NCI-H187 treated with DMSO at 0.1 percent for 48 hours (cell line): ENCODE data around the gene TMEM8B.

ENCODE experiments used
- DNase-seq: peaks from one replicate; lab custom pipeline; 2025; lab: John Stamatoyannopoulos, UW

TMEM8B gene

GRCh38 chr9:35841645-35841900, 12.5 kb downstream of the TMEM8B start:
- DNase-seq = no peak

GRCh38 chr9:35842020-35842745, 13.2 kb downstream of the TMEM8B start:
- DNase-seq = no peak

GRCh38 chr9:35842795-35843194, 13.8 kb downstream of the TMEM8B start:
- no peak for DNase-seq

GRCh38 chr9:35844628-35845270, 15.7 kb downstream of the TMEM8B start:
- DNase-seq = no peak

GRCh38 chr9:35845824-35846771, 17.1 kb downstream of the TMEM8B start:
- no peak for DNase-seq

GRCh38 chr9:35847792-35848572, 19.0 kb downstream of the TMEM8B start:
- no peak for DNase-seq

GRCh38 chr9:35852267-35852815, 23.3 kb downstream of the TMEM8B start:
- DNase-seq = no peak

- DNase-seq = no peak
Measured at GRCh38 chr9:35852876-35853865, 24.1 kb downstream of the TMEM8B start.

- DNase-seq = no peak
Measured at GRCh38 chr9:35854091-35854762, 25.2 kb downstream of the TMEM8B start.

- DNase-seq = no peak
Measured at GRCh38 chr9:35856206-35856605, 27.2 kb downstream of the TMEM8B start.

- no peak for DNase-seq
Measured at GRCh38 chr9:35856882-35857281, 27.9 kb downstream of the TMEM8B start.

- no peak for DNase-seq
Measured at GRCh38 chr9:35858458-35858857, 29.4 kb downstream of the TMEM8B start.

GRCh38 chr9:35859310-35859989, 30.4 kb downstream of the TMEM8B start:
- no peak for DNase-seq

- DNase-seq = no peak
Measured at GRCh38 chr9:35859990-35860339, 30.9 kb downstream of the TMEM8B start.

- DNase-seq = no peak
Measured at GRCh38 chr9:35861161-35861897, 32.3 kb downstream of the TMEM8B start.

- DNase-seq = no peak
Measured at GRCh38 chr9:35862328-35862727, 33.3 kb downstream of the TMEM8B start.

- no peak for DNase-seq
Measured at GRCh38 chr9:35863583-35863982, 34.6 kb downstream of the TMEM8B start.

- no peak for DNase-seq
Measured at GRCh38 chr9:35864695-35865255, 35.7 kb downstream of the TMEM8B start.
